Adrenal gland (tissue), 5 donors: ENCODE measurements around the gene SSBP3.

Experiments
- POLR2A ChIP-seq, 2 donors: fragments of 450-650 bp; IDR thresholded peaks; one replicate each; pipeline ENCODE4 v1.6.1; 2017; ENCODE audit warnings: antibody characterized with exemption in 2 of 2, mild to moderate bottlenecking in 2 of 2, moderate library complexity in 1 of 2
- TF ChIP-seq, protein P1 (sequence below), 6 experiments: fragments of 450-650 bp in 4 of 6; fragments of 200-600 bp in 2 of 6; sonication (generic) in 1 of 6; IDR thresholded peaks; 1 replicate in 5 of 6; 2 replicates in 1 of 6; pipeline versions ENCODE4 v1.5.1 to v1.8.0; 2016 to 2021; ENCODE audit warnings: antibody characterized with exemption in 6 of 6, mild to moderate bottlenecking in 2 of 6, moderate library complexity in 1 of 6
- donor health status: DM: no; HTN: no; CAD: no.

DNA sequence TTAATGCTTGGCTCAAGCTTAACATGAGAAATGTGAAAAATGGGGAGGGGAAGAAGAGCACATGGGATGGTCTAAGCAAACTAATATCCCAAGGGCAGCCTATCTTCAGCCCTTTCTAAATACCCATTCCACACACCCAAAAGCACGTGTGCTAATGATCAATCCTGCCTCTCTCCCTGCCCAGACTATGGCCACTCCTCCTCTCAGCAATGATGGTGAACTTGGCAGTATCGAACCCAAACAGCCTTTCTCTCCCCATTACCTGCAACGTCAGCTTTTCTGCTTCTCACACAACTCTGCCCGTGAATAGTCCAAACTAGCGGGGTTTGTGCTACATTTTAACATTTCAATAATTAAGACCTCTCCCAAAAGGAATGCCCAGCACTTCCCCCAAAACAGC is 41.6 kb downstream of the SSBP3 start:
- TF ChIP-seq, protein P1, sequence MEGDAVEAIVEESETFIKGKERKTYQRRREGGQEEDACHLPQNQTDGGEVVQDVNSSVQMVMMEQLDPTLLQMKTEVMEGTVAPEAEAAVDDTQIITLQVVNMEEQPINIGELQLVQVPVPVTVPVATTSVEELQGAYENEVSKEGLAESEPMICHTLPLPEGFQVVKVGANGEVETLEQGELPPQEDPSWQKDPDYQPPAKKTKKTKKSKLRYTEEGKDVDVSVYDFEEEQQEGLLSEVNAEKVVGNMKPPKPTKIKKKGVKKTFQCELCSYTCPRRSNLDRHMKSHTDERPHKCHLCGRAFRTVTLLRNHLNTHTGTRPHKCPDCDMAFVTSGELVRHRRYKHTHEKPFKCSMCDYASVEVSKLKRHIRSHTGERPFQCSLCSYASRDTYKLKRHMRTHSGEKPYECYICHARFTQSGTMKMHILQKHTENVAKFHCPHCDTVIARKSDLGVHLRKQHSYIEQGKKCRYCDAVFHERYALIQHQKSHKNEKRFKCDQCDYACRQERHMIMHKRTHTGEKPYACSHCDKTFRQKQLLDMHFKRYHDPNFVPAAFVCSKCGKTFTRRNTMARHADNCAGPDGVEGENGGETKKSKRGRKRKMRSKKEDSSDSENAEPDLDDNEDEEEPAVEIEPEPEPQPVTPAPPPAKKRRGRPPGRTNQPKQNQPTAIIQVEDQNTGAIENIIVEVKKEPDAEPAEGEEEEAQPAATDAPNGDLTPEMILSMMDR (IDR thresholded peaks at IDR 0.05): no peak
- no peak for TF ChIP-seq POLR2A (IDR thresholded peaks at IDR 0.05)
